ENCODE measurements around the gene ARRDC4.

DNA sequence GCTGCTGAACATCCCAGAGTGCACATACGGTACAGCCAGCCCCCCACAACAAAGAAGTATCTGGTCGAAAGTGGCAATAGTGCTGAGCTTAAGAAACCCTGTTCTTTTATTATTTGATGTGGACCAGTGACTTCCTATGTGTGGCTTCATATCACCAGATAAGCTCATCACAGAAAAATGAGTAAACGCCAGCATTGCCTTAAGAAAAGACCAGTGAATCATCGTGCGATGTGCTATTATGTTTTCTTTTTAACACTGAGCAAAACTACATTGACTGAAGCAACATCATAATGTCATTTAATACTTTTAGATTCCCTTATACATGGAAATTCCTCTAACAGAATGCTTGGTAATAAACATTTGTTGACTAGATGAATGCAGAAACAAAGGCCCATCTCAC, 45.2 kb upstream of the ARRDC4 start:
- TF ChIP-seq, protein P1, sequence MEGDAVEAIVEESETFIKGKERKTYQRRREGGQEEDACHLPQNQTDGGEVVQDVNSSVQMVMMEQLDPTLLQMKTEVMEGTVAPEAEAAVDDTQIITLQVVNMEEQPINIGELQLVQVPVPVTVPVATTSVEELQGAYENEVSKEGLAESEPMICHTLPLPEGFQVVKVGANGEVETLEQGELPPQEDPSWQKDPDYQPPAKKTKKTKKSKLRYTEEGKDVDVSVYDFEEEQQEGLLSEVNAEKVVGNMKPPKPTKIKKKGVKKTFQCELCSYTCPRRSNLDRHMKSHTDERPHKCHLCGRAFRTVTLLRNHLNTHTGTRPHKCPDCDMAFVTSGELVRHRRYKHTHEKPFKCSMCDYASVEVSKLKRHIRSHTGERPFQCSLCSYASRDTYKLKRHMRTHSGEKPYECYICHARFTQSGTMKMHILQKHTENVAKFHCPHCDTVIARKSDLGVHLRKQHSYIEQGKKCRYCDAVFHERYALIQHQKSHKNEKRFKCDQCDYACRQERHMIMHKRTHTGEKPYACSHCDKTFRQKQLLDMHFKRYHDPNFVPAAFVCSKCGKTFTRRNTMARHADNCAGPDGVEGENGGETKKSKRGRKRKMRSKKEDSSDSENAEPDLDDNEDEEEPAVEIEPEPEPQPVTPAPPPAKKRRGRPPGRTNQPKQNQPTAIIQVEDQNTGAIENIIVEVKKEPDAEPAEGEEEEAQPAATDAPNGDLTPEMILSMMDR (IDR thresholded peaks at IDR 0.05; ENCODE audit: low read length) = no peak
- TF ChIP-seq EZH2 (optimal IDR thresholded peaks at IDR 0.05; ENCODE audit: low read depth, low read length) (no peak), EZH2phosphoT487 (IDR thresholded peaks at IDR 0.05; ENCODE audit: low read length) (no peak)
